CD4-positive, alpha-beta T cell (primary cell): Measurements from ENCODE around the gene PCK2. TPM values are rescaled to one million over a fixed set of nuclear protein-coding genes. Genes with fewer than 3 reads are reported as not detected.

Experiments used
- ATAC-seq: fragments of 200-7000 bp; cut with Tn5 transposase; one replicate; pipeline ENCODE4 v1.10.0; 2022; ENCODE audit warnings: mild to moderate bottlenecking; ENCODE audit not compliant: poor library complexity
- CTCF ChIA-PET: fragments of 350-600 bp; sonication (Branson Sonifier 250); formaldehyde crosslinking; loops from one replicate; lab custom pipeline; 2021; ENCODE audit warnings: antibody characterized with exemption, inconsistent platforms; lab: Charles Lee
- POLR2A ChIA-PET: fragments of 350-600 bp; sonication (Branson Sonifier 250); formaldehyde crosslinking; loops from one replicate; lab custom pipeline; 2021; ENCODE audit warnings: antibody characterized with exemption, inconsistent platforms; lab: Charles Lee
- DNase-seq, 14 experiments: peaks; one replicate each; pipeline ENCODE4 v3.0.0-alpha.2; 2013 to 2020; ENCODE audit warnings: mixed read lengths in 2 of 14
- H3K27ac ChIP-seq, 2 donors: one replicate each; pipeline versions ENCODE4 v1.5.1 to v1.7.0; 2013; ENCODE audit warnings: low read length in 2 of 2, low read depth in 1 of 2, mild to moderate bottlenecking in 1 of 2
- H3K27me3 ChIP-seq, 2 experiments: 1 replicate in 1 of 2; 2 replicates in 1 of 2; pipeline versions ENCODE4 v1.6.1 to v1.7.0; 2013; ENCODE audit warnings: low read length in 2 of 2, control low read depth in 1 of 2, mild to moderate bottlenecking in 1 of 2, moderate library complexity in 1 of 2; ENCODE audit not compliant: insufficient read depth in 2 of 2, control insufficient read depth in 1 of 2
- H3K36me3 ChIP-seq: one replicate; pipeline ENCODE4 v1.6.1; 2013; ENCODE audit warnings: low read length, control low read depth; ENCODE audit not compliant: insufficient read depth
- H3K4me1 ChIP-seq: one replicate; pipeline ENCODE4 v1.6.1; 2013; ENCODE audit warnings: low read length, control low read depth; ENCODE audit not compliant: insufficient read depth
- H3K4me3 ChIP-seq: one replicate; pipeline ENCODE4 v1.5.1; 2013; ENCODE audit warnings: mild to moderate bottlenecking, low read length, moderate library complexity
- H3K9me3 ChIP-seq, 2 experiments: 1 replicate in 1 of 2; 2 replicates in 1 of 2; pipeline versions ENCODE4 v1.6.1 to v1.7.0; 2013; ENCODE audit warnings: low read length in 2 of 2, mild to moderate bottlenecking in 2 of 2, control low read depth in 1 of 2, moderate library complexity in 1 of 2; ENCODE audit not compliant: control insufficient read depth in 1 of 2, insufficient read depth in 1 of 2
- H3K27ac Mint-ChIP-seq: one replicate; pipeline ENCODE4 v1.8.0; 2020; ENCODE audit warnings: mixed read lengths
- H3K27me3 Mint-ChIP-seq: one replicate; pipeline ENCODE4 v1.8.0; 2021; ENCODE audit warnings: mixed read lengths
- H3K36me3 Mint-ChIP-seq: one replicate; pipeline ENCODE4 v1.8.0; 2021; ENCODE audit warnings: low read depth, mixed read lengths
- H3K4me1 Mint-ChIP-seq: one replicate; pipeline ENCODE4 v1.8.0; 2021; ENCODE audit warnings: low read depth, mixed read lengths
- H3K4me3 Mint-ChIP-seq: one replicate; pipeline ENCODE4 v1.8.0; 2020; ENCODE audit warnings: mild to moderate bottlenecking, mixed read lengths
- H3K9me3 Mint-ChIP-seq: one replicate; pipeline ENCODE4 v1.8.0; 2020; ENCODE audit warnings: mixed read lengths
- intact Hi-C, 2 experiments: fragments of 100-400 bp; cut with DNase I in 1 of 2; cut with micrococcal nuclease in 1 of 2; formaldehyde crosslinking; loops; one replicate each; pipeline versions ENCODE4 v1.15.1 to v1.9.0; 2023 to 2025; cut with DNase I, micrococcal nuclease
- total RNA-seq, 174 experiments: library from RNA in 2 of 174; stranded (reverse) in 2 of 174; gene quantifications; one replicate each; pipeline ENCODE4 v1.2.3 and lab custom pipeline; 2021 to 2026
- TF ChIP-seq, protein P1 (sequence below): fragments of 200-600 bp; IDR thresholded peaks from one replicate; pipeline ENCODE4 v1.8.0; 2022; ENCODE audit warnings: antibody characterized with exemption, mild to moderate bottlenecking

PCK2 gene
- total RNA-seq, 2 experiments from 2014 or later = 5.2 to 7.4 TPM

DNA sequence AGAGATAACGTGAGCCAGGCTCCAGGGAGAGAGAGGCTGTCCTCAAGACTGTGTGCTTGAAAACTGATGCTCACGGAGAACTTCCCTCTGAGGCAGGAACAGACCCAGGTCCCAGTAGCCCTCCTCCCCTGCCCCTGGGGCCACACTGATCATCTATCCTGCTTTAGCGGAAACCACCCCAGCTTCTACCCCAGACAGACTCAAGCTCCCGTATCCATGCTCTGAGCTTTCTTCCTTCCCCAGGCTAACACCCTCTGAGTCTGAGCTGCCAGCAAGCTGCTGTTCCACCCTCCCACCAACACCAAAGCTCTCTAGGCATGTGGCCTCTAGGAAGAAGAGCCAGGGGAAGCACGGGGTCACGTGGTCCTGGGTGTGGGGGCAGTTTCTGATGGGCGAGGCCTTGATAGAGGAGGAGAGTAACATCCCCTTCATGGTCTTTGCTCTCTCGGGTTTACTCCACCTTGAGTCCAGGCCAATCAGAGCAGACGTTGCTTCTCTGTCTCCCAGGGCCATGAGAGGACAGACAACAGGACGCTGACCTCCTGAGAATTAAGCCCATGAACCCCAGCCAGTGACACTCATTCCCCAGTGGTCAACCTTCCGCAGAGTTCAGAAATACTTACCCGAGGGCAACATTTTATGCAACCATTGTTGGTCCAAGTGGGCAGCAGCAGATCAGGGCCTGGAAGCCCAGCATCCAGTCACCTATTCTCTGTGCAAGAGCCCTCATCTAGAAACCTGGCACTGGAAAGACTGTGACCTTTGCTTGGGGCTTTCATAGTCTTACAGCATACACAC lies 1.4 kb downstream of the PCK2 start:
- intact Hi-C loops = loop anchor here (2.0 to 10.0 kb wide), 2 partner anchors 13 to 121 kb away; no protein-coding TSS in a partner anchor

DNA sequence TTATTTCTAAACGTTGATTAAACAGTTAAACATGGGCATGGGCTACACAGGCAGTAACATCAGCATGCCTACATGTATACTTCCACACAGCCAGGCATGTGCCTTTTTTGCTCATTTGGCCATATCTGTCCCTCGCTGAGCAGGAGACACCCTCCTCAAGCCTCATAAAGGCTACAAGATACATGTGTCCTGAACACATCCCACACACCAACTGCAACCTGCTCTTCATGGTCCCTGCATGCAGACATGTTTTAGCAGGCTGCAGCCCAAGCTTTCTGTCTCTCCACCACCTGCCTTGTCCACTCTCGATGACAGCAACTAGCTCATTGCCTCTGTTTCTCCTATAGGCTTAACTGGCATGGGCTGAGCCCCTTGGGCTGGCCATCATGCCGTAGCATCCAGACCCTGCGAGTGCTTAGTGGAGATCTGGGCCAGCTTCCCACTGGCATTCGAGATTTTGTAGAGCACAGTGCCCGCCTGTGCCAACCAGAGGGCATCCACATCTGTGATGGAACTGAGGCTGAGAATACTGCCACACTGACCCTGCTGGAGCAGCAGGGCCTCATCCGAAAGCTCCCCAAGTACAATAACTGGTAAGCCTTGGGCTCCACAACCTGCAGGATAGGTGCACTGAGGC lies 2.6 kb downstream of the PCK2 start:
- Mint-ChIP-seq H3K27me3 (no peaks in the 10 kb centered on the region), H3K4me3 (peak overlapping the region; percentile 79), H3K27ac (peak overlapping the region; percentile 25), H3K36me3 (peaks cover 34% of the 10 kb centered on the region), H3K9me3 (no peaks in the 10 kb centered on the region), H3K4me1 (peaks cover 33% of the 10 kb centered on the region)
- Histone ChIP-seq H3K36me3 (peaks cover 38% of the 10 kb centered on the region), H3K9me3 (no peaks in the 10 kb centered on the region), H3K4me3 (no peak overlapping the region), H3K4me1 (peaks cover 24% of the 10 kb centered on the region), H3K27ac (no peak overlapping the region), H3K27me3 (no peaks in the 10 kb centered on the region)
- intact Hi-C loops = loop anchor here in 1 of 2 experiments (10.0 kb wide), 1 partner anchor 122 kb away; no protein-coding TSS in a partner anchor
- DNase-seq (no peak), ATAC-seq (no peak)
- TF ChIP-seq, protein P1, sequence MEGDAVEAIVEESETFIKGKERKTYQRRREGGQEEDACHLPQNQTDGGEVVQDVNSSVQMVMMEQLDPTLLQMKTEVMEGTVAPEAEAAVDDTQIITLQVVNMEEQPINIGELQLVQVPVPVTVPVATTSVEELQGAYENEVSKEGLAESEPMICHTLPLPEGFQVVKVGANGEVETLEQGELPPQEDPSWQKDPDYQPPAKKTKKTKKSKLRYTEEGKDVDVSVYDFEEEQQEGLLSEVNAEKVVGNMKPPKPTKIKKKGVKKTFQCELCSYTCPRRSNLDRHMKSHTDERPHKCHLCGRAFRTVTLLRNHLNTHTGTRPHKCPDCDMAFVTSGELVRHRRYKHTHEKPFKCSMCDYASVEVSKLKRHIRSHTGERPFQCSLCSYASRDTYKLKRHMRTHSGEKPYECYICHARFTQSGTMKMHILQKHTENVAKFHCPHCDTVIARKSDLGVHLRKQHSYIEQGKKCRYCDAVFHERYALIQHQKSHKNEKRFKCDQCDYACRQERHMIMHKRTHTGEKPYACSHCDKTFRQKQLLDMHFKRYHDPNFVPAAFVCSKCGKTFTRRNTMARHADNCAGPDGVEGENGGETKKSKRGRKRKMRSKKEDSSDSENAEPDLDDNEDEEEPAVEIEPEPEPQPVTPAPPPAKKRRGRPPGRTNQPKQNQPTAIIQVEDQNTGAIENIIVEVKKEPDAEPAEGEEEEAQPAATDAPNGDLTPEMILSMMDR = no peak
- ChIA-PET CTCF (interaction anchor here (7.3 kb wide), 1 partner anchor 11 kb away, joined by 63 read pairs; no protein-coding TSS in a partner anchor), POLR2A (interaction anchor here (1.9 to 8.5 kb wide), 3 partner anchors 12 to 18 kb away, joined by 10 to 89 read pairs (median 72); partner anchors contain the start of genes DCAF11 and NRL)

More for the DNA sequence above, 1.4 kb downstream of the PCK2 start:
- ChIA-PET POLR2A (interaction anchor here (1.0 to 8.5 kb wide), 12 partner anchors 11 to 774 kb away, joined by 3 to 89 read pairs (median 12); partner anchors contain the start of genes CHMP4A, DCAF11, DHRS1 and EMC9), CTCF (interaction anchor here (0.7 to 7.3 kb wide), 3 partner anchors 13 to 38 kb away, joined by 3 to 63 read pairs (median 7); no protein-coding TSS in a partner anchor)
- Mint-ChIP-seq H3K4me3 (peak overlapping the region; percentile 97), H3K27ac (peak overlapping the region; percentile 90), H3K27me3 (no peaks in the 10 kb centered on the region), H3K4me1 (peaks cover 36% of the 10 kb centered on the region), H3K36me3 (peaks cover 25% of the 10 kb centered on the region), H3K9me3 (no peaks in the 10 kb centered on the region)
- Histone ChIP-seq H3K27ac (peak overlapping the region; percentile 71 to 78), H3K4me1 (peaks cover 26% of the 10 kb centered on the region), H3K36me3 (peaks cover 26% of the 10 kb centered on the region), H3K4me3 (peak overlapping the region; percentile 97), H3K27me3 (no peaks in the 10 kb centered on the region), H3K9me3 (no peaks in the 10 kb centered on the region)
- TF ChIP-seq, protein P1 = no peak
- ATAC-seq (peak; percentile 12), DNase-seq (peak in 5 of 14 experiments; percentile 17 to 63 (median 24))

- TF ChIP-seq, protein P1 = no peak
- H3K36me3 Mint-ChIP-seq = peaks cover 43% of the 10 kb centered on the region
- H3K36me3 ChIP-seq = peaks cover 46% of the 10 kb centered on the region
- no peak overlapping the region for H3K27ac Mint-ChIP-seq
- DNase-seq = no peak
- peaks cover 27% of the 10 kb centered on the region for H3K4me1 Mint-ChIP-seq
- peaks cover 21% of the 10 kb centered on the region for H3K4me1 ChIP-seq
- H3K27me3 ChIP-seq = no peaks in the 10 kb centered on the region
- intact Hi-C loops = loop anchor here in 1 of 2 experiments (10.0 kb wide), 1 partner anchor 124 kb away; no protein-coding TSS in a partner anchor
- H3K9me3 Mint-ChIP-seq = no peaks in the 10 kb centered on the region
- no peaks in the 10 kb centered on the region for H3K9me3 ChIP-seq
- no peaks in the 10 kb centered on the region for H3K27me3 Mint-ChIP-seq
- CTCF ChIA-PET = interaction anchor here (7.3 kb wide), 1 partner anchor 10 kb away, joined by 63 read pairs; no protein-coding TSS in a partner anchor
- no peak overlapping the region for H3K4me3 Mint-ChIP-seq
- no peak for ATAC-seq
- POLR2A ChIA-PET = interaction anchor here (8.5 kb wide), 1 partner anchor 18 kb away, joined by 89 read pairs; no protein-coding TSS in a partner anchor
- H3K4me3 ChIP-seq = no peak overlapping the region
- no peak overlapping the region for H3K27ac ChIP-seq
These were observed 4.3 kb downstream of the PCK2 start for GRCh38 chr14:24098229-24098926.
